H1 (cell line): ENCODE measurements around the gene AIFM1. TPM values are rescaled to one million over a fixed set of nuclear protein-coding genes. Genes with fewer than 3 reads are reported as not detected.

Experiments
- ATF2 ChIP-seq: IDR thresholded peaks from 2 replicates; pipeline ENCODE4 v1.6.1; 2012; ENCODE audit warnings: low read length, inconsistent platforms
- ATF3 ChIP-seq: IDR thresholded peaks from 2 replicates; pipeline ENCODE4 v1.6.1; 2011; ENCODE audit warnings: low read depth, mild to moderate bottlenecking, low read length; ENCODE audit not compliant: insufficient read depth
- CBX8 ChIP-seq: fragments of 300-800, 300-1000 bp; sonication (generic); IDR thresholded peaks from 2 replicates; pipeline ENCODE4 v1.7.1; 2016; ENCODE audit warnings: low read depth, low read length, borderline replicate concordance
- CTCF ChIP-seq, 3 experiments: IDR thresholded peaks; 1 replicate in 2 of 3; 2 replicates in 1 of 3; pipeline versions ENCODE4 v1.5.1 to v1.6.1; 2011; ENCODE audit warnings: low read length in 3 of 3, mild to moderate bottlenecking in 3 of 3, inconsistent platforms in 2 of 3, low read depth in 1 of 3, moderate library complexity in 1 of 3; ENCODE audit not compliant: insufficient read depth in 1 of 3; ENCODE audit errors: control extremely low read depth in 1 of 3
- EP300 ChIP-seq, 2 experiments: IDR thresholded peaks; 1 replicate in 1 of 2; 2 replicates in 1 of 2; pipeline ENCODE4 v1.6.1; 2011 to 2012; ENCODE audit warnings: low read depth in 2 of 2, low read length in 2 of 2, mild to moderate bottlenecking in 2 of 2, borderline replicate concordance in 1 of 2, inconsistent platforms in 1 of 2, moderate library complexity in 1 of 2
- FOSL1 ChIP-seq: IDR thresholded peaks from 2 replicates; pipeline ENCODE4 v1.6.1; 2011; ENCODE audit warnings: mild to moderate bottlenecking, low read depth, low read length, moderate library complexity; ENCODE audit not compliant: insufficient read depth
- GABPA ChIP-seq: IDR thresholded peaks from 2 replicates; pipeline ENCODE4 v1.6.1; 2011; ENCODE audit warnings: mild to moderate bottlenecking, low read length, moderate library complexity, borderline replicate concordance; ENCODE audit not compliant: insufficient read depth
- HDAC2 ChIP-seq, 2 experiments: fragments of 300-600 bp in 1 of 2; sonication (generic) in 1 of 2; IDR thresholded peaks; 2 replicates each; pipeline ENCODE4 v1.6.1; 2011 to 2012; ENCODE audit warnings: low read depth in 2 of 2, low read length in 2 of 2, mild to moderate bottlenecking in 2 of 2, moderate library complexity in 2 of 2, borderline replicate concordance in 1 of 2, inconsistent platforms in 1 of 2
- HDAC6 ChIP-seq: IDR thresholded peaks from one replicate; pipeline ENCODE4 v1.7.1; 2012; ENCODE audit warnings: low read depth, mild to moderate bottlenecking, inconsistent platforms, low read length, moderate library complexity
- JUN ChIP-seq: IDR thresholded peaks from 2 replicates; pipeline ENCODE4 v1.6.1; 2011; ENCODE audit warnings: low read depth, mild to moderate bottlenecking, improper control_type of control experiment, low read length
- POLR2A ChIP-seq, 2 experiments: IDR thresholded peaks; 1 replicate in 1 of 2; 2 replicates in 1 of 2; pipeline ENCODE4 v1.6.1; 2011; ENCODE audit warnings: low read depth in 2 of 2, low read length in 2 of 2, mild to moderate bottlenecking in 2 of 2; ENCODE audit errors: control extremely low read depth in 1 of 2
- RXRA ChIP-seq: IDR thresholded peaks from 2 replicates; pipeline ENCODE4 v1.6.1; 2011; ENCODE audit warnings: low read depth, mild to moderate bottlenecking, low read length, moderate library complexity; ENCODE audit not compliant: insufficient read depth
- SIN3A ChIP-seq, 2 experiments: IDR thresholded peaks in 1 of 2; conservative IDR thresholded peaks in 1 of 2; 2 replicates each; pipeline ENCODE4 v1.6.1; 2011 to 2012; ENCODE audit warnings: low read length in 2 of 2, improper control_type of control experiment in 1 of 2, low read depth in 1 of 2, mild to moderate bottlenecking in 1 of 2
- SIRT6 ChIP-seq: IDR thresholded peaks from one replicate; pipeline ENCODE4 v1.7.1; 2012; ENCODE audit warnings: low read length, inconsistent platforms
- SUZ12 ChIP-seq: fragments of 200-600 bp; sonication (generic); IDR thresholded peaks from 2 replicates; pipeline ENCODE4 v1.6.1; 2012; ENCODE audit warnings: mild to moderate bottlenecking, inconsistent platforms, low read length, moderate library complexity, mixed read lengths
- TAF1 ChIP-seq: IDR thresholded peaks from 2 replicates; pipeline ENCODE4 v1.6.1; 2011; ENCODE audit warnings: mild to moderate bottlenecking, low read depth, low read length
- TAF7 ChIP-seq: optimal IDR thresholded peaks from 2 replicates; pipeline ENCODE3; 2011; ENCODE audit warnings: low read depth, mild to moderate bottlenecking, inconsistent platforms, low read length, moderate library complexity, borderline replicate concordance
- YY1 ChIP-seq: IDR thresholded peaks from 2 replicates; pipeline ENCODE4 v1.6.1; 2011; ENCODE audit warnings: low read depth, mild to moderate bottlenecking, low read length
- polyA plus RNA-seq, 7 experiments: library from polyadenylated mRNA; depleted of rRNA in 3 of 7; stranded (reverse) in 5 of 7; unstranded in 2 of 7; fragments of >200 nt in 5 of 7; fragments of 200-250 nt in 2 of 7; gene quantifications; 1 replicate in 5 of 7; 2 replicates in 1 of 7; 4 replicates in 1 of 7; pipeline versions ENCODE4 v1.2.1 to v1.2.3, GENCODE V29; 2011 to 2013; ENCODE audit warnings: missing spikeins in 2 of 7, mixed read lengths in 2 of 7
- total RNA-seq: library from RNA; stranded (reverse); fragmentation: NEBNext Ultra II Directional; extraction: Animal tissue kit (Norgen Biotek cat#: 25700); gene quantifications from 2 replicates; pipeline ENCODE4 v1.2.1, GENCODE V29; 2021

AIFM1 gene
- total and polyA plus RNA-seq, 2 of the 8 experiments (the other 6 are each of a cell fraction or from before 2014, with no cell fraction given): 34.1 to 55.4 TPM

GRCh38 chrX:130165703-130166502, at the start of gene AIFM1 (continued):
- TF ChIP-seq SUZ12 (no peak), SIN3A (conservative IDR thresholded peaks at IDR 0.05 in 1 of 2, IDR thresholded peaks at IDR 0.05 in 1 of 2; ENCODE audit: low read depth in 1 of 2, low read length in 2 of 2) (peak; percentile 32 to 42; a peak in 1 of 4 replicates), HDAC6 (no peak), POLR2A (IDR thresholded peaks at IDR 0.05; ENCODE audit: control extremely low read depth in 1 of 2, low read depth in 2 of 2, low read length in 2 of 2) (peak; percentile 16 to 69), EP300 (IDR thresholded peaks at IDR 0.05; ENCODE audit: borderline replicate concordance in 1 of 2, low read depth in 2 of 2, low read length in 2 of 2) (no peak), TAF1 (peak; percentile 64; the same call in 1 of the 2 replicates), ATF3 (no peak), FOSL1 (no peak), CTCF (IDR thresholded peaks at IDR 0.05; ENCODE audit: control extremely low read depth in 1 of 3, insufficient read depth in 1 of 3, low read depth in 1 of 3, low read length in 3 of 3) (no peak), HDAC2 (IDR thresholded peaks at IDR 0.05; ENCODE audit: borderline replicate concordance in 1 of 2, low read depth in 2 of 2, low read length in 2 of 2) (no peak), CBX8 (no peak), YY1 (peak; percentile 65; the same call in 1 of the 2 replicates), ATF2 (peak; percentile 60; the same call in 1 of the 2 replicates), TAF7 (no peak), SIRT6 (no peak), JUN (no peak), RXRA (0 out of 2 replicates have a peak, but pooled peaks have one; percentile 36), GABPA (no peak)
